ENCODE data around the gene ANK3. TPM values are rescaled to one million over a fixed set of nuclear protein-coding genes. Genes with fewer than 3 reads are reported as not detected.

The ANK3 gene
- total and polyA plus RNA-seq, 2 donors (not counting 3 experiments of a cell fraction or from before 2014, with no cell fraction given), result 0.88 to 8.5 TPM

GRCh38 chr10:60222047-60222446 lies 167.6 kb downstream of the ANK3 start:
- intact Hi-C loops (cut with micrococcal nuclease) (no loop called here), dilution Hi-C loops (cut with MboI; ENCODE audit: extremely low pct_ligation_motif_present, low sequenced_read_pairs) (no loop called here)
- no peak for DNase-seq (ENCODE audit: low read depth, low spot score)
- BruUV-seq (replicated peaks), result no TSS peak
- Histone ChIP-seq H3K9me3 (replicated peaks; ENCODE audit: control insufficient read depth, insufficient read depth, low read length) (no peaks in the 10 kb centered on the region), H3K9ac (replicated peaks; ENCODE audit: extremely low read depth, insufficient read depth, low read length) (no peak overlapping the region), H3K9me1 (replicated peaks; ENCODE audit: control insufficient read depth, extremely low read depth, insufficient read depth, low read length) (no peaks in the 10 kb centered on the region), H4K20me1 (replicated peaks; ENCODE audit: control insufficient read depth, extremely low read depth, insufficient read depth, low read length) (no peaks in the 10 kb centered on the region), H3K27ac (ENCODE audit: insufficient read depth, low read depth, low read length) (no peak overlapping the region), H3K4me2 (ENCODE audit: insufficient read depth, low read length) (no peak overlapping the region), H2AFZ (ENCODE audit: low read depth, low read length) (no peak overlapping the region), H3K4me1 (ENCODE audit: control insufficient read depth, extremely low read depth, insufficient read depth, low read length) (no peaks in the 10 kb centered on the region), H3K4me3 (replicated peaks in 1 of 3; ENCODE audit: insufficient read depth in 1 of 3, low read depth in 1 of 3, low read length in 3 of 3) (no peak overlapping the region), H3K27me3 (ENCODE audit: control insufficient read depth in 2 of 2, insufficient read depth in 2 of 2, low read length in 2 of 2) (no peaks in the 10 kb centered on the region), H3K79me2 (ENCODE audit: control insufficient read depth, insufficient read depth, low read length) (no peaks in the 10 kb centered on the region), H3K36me3 (ENCODE audit: control insufficient read depth in 2 of 2, extremely low read depth in 1 of 2, insufficient read depth in 2 of 2, low read length in 2 of 2) (no peaks in the 10 kb centered on the region)
- POLR2A ChIA-PET, result no interaction called here
- CTCF ChIA-PET, result interaction anchor here (0.9 to 1.9 kb wide), 5 partner anchors 12 to 212 kb away, joined by 3 to 9 read pairs (median 4); no protein-coding TSS in a partner anchor
- no peak for FAIRE-seq
- TF ChIP-seq EZH2 (IDR thresholded peaks at IDR 0.05; ENCODE audit: borderline replicate concordance, low read depth, low read length, severe bottlenecking) (no peak), MYC (IDR thresholded peaks at IDR 0.05; ENCODE audit: low read depth, low read length) (no peak), POLR2A (IDR thresholded peaks at IDR 0.05; ENCODE audit: low read depth, low read length) (no peak)
- TF ChIP-seq, protein P1, sequence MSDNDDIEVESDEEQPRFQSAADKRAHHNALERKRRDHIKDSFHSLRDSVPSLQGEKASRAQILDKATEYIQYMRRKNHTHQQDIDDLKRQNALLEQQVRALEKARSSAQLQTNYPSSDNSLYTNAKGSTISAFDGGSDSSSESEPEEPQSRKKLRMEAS (IDR thresholded peaks at IDR 0.05; ENCODE audit: insufficient read depth, insufficient read length), result no peak

DNA sequence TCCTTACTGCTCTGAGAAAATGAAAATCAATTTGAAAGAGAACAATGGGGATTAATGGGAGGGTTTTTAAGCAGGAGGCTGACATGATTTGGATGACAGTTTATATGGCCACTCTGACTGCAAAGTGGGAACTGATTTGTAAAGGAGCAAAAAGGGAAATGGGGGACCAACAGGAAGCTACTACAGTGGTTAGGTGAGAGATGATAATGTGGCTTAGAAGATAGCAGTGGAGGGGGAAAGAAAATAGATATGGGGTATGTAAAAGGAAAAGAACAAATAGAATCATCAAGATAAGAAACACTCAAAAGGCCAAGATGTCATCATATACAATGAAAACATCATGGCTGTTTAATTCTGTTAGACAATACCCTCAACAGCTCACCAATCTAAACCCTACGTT lies 177.5 kb downstream of the ANK3 start:
- ChIA-PET CTCF (interaction anchor here (0.7 to 2.1 kb wide), 12 partner anchors 8 to 1579 kb away, joined by 3 to 18 read pairs (median 3); no protein-coding TSS in a partner anchor), POLR2A (interaction anchor here (0.7 to 0.9 kb wide), 2 partner anchors 23 to 116 kb away, joined by 4 to 11 read pairs; no protein-coding TSS in a partner anchor)
- peaks cover 8% of the 10 kb centered on the region for H3K4me1 ChIP-seq (ENCODE audit: control insufficient read depth, extremely low read depth, insufficient read depth, low read length)
- DNase-seq (ENCODE audit: low read depth, low spot score) (no peak), FAIRE-seq (no peak)
- no peak overlapping the region for H2AFZ ChIP-seq (ENCODE audit: low read depth, low read length)
- no peaks in the 10 kb centered on the region for H3K79me2 ChIP-seq (ENCODE audit: control insufficient read depth, insufficient read depth, low read length)
- H3K9ac ChIP-seq (replicated peaks; ENCODE audit: extremely low read depth, insufficient read depth, low read length), result no peak overlapping the region
- no peaks in the 10 kb centered on the region for H3K9me1 ChIP-seq (replicated peaks; ENCODE audit: control insufficient read depth, extremely low read depth, insufficient read depth, low read length)
- TF ChIP-seq GATA2 (IDR thresholded peaks at IDR 0.05; ENCODE audit: insufficient read depth, insufficient read length, low read depth, low read length) (no peak), POLR2A (IDR thresholded peaks at IDR 0.05; ENCODE audit: low read depth, low read length) (no peak), JUN (IDR thresholded peaks at IDR 0.05; ENCODE audit: borderline replicate concordance, insufficient read depth, insufficient read length, low read depth) (no peak), MYC (IDR thresholded peaks at IDR 0.05; ENCODE audit: low read depth, low read length) (no peak), EZH2 (IDR thresholded peaks at IDR 0.05; ENCODE audit: borderline replicate concordance, low read depth, low read length, severe bottlenecking) (no peak), FOS (IDR thresholded peaks at IDR 0.05; ENCODE audit: borderline replicate concordance, insufficient read depth, low read length) (no peak), POLR2AphosphoS5 (IDR thresholded peaks at IDR 0.05; ENCODE audit: insufficient read depth, low read depth, low read length) (no peak)
- TF ChIP-seq, protein P1 (IDR thresholded peaks at IDR 0.05; ENCODE audit: insufficient read depth, insufficient read length), result no peak
- TF ChIP-seq, protein P2, sequence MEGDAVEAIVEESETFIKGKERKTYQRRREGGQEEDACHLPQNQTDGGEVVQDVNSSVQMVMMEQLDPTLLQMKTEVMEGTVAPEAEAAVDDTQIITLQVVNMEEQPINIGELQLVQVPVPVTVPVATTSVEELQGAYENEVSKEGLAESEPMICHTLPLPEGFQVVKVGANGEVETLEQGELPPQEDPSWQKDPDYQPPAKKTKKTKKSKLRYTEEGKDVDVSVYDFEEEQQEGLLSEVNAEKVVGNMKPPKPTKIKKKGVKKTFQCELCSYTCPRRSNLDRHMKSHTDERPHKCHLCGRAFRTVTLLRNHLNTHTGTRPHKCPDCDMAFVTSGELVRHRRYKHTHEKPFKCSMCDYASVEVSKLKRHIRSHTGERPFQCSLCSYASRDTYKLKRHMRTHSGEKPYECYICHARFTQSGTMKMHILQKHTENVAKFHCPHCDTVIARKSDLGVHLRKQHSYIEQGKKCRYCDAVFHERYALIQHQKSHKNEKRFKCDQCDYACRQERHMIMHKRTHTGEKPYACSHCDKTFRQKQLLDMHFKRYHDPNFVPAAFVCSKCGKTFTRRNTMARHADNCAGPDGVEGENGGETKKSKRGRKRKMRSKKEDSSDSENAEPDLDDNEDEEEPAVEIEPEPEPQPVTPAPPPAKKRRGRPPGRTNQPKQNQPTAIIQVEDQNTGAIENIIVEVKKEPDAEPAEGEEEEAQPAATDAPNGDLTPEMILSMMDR (IDR thresholded peaks at IDR 0.05; ENCODE audit: extremely low read depth in 1 of 2, insufficient read depth in 1 of 2, low read depth in 1 of 2, low read length in 2 of 2), result no peak
- H3K4me2 ChIP-seq (ENCODE audit: insufficient read depth, low read length), result no peak overlapping the region
- no peak overlapping the region for H3K4me3 ChIP-seq (replicated peaks in 1 of 3; ENCODE audit: insufficient read depth in 1 of 3, low read depth in 1 of 3, low read length in 3 of 3)
- intact Hi-C loops (cut with micrococcal nuclease) (no loop called here), dilution Hi-C loops (cut with MboI; ENCODE audit: extremely low pct_ligation_motif_present, low sequenced_read_pairs) (no loop called here)
- H3K9me3 ChIP-seq (replicated peaks; ENCODE audit: control insufficient read depth, insufficient read depth, low read length), result no peaks in the 10 kb centered on the region
- H4K20me1 ChIP-seq (replicated peaks; ENCODE audit: control insufficient read depth, extremely low read depth, insufficient read depth, low read length), result no peaks in the 10 kb centered on the region
- H3K27ac ChIP-seq (ENCODE audit: insufficient read depth, low read depth, low read length), result no peak overlapping the region
- H3K36me3 ChIP-seq (ENCODE audit: control insufficient read depth in 2 of 2, extremely low read depth in 1 of 2, insufficient read depth in 2 of 2, low read length in 2 of 2), result no peaks in the 10 kb centered on the region
- H3K27me3 ChIP-seq (ENCODE audit: control insufficient read depth in 2 of 2, insufficient read depth in 2 of 2, low read length in 2 of 2), result no peaks in the 10 kb centered on the region
- no TSS peak for BruUV-seq (replicated peaks)
